Progenitor cell of endocrine pancreas (in vitro differentiated cells): ENCODE data around the gene USP40. TPM values are rescaled to one million over a fixed set of nuclear protein-coding genes. Genes with fewer than 3 reads are reported as not detected.

Experiments used
- DNase-seq: peaks from one replicate; pipeline ENCODE4 v3.0.0; 2021; ENCODE audit warnings: low spot score; ENCODE audit not compliant: unreplicated experiment
- H3K27ac Mint-ChIP-seq: 2 replicates; pipeline ENCODE4 v1.8.0; 2021; ENCODE audit warnings: mild to moderate bottlenecking, moderate library complexity, mixed read lengths
- H3K27me3 Mint-ChIP-seq: 2 replicates; pipeline ENCODE4 v1.8.0; 2021; ENCODE audit warnings: mixed read lengths
- H3K36me3 Mint-ChIP-seq: 2 replicates; pipeline ENCODE4 v1.8.0; 2022; ENCODE audit warnings: mixed read lengths; ENCODE audit not compliant: insufficient read depth
- H3K4me1 Mint-ChIP-seq: 2 replicates; pipeline ENCODE4 v1.8.0; 2021; ENCODE audit warnings: low read depth, mixed read lengths
- H3K4me3 Mint-ChIP-seq: 2 replicates; pipeline ENCODE4 v1.8.0; 2021; ENCODE audit warnings: low read depth, mild to moderate bottlenecking, moderate library complexity, mixed read lengths
- H3K9me3 Mint-ChIP-seq: 2 replicates; pipeline ENCODE4 v1.8.0; 2021; ENCODE audit warnings: low read depth, mixed read lengths
- total RNA-seq: library from RNA; stranded (reverse); gene quantifications from 2 replicates; pipeline ENCODE4 v1.2.1, GENCODE V29; 2021
- TF ChIP-seq, protein P1 (sequence below): fragments of 200-600 bp; sonication (generic); IDR thresholded peaks from one replicate; pipeline ENCODE4 v1.5.0; 2021; ENCODE audit warnings: antibody characterized with exemption, mild to moderate bottlenecking; ENCODE audit not compliant: unreplicated experiment

The USP40 gene
- total RNA-seq, 1 donor from 2014 or later, result 36.9 TPM

DNA sequence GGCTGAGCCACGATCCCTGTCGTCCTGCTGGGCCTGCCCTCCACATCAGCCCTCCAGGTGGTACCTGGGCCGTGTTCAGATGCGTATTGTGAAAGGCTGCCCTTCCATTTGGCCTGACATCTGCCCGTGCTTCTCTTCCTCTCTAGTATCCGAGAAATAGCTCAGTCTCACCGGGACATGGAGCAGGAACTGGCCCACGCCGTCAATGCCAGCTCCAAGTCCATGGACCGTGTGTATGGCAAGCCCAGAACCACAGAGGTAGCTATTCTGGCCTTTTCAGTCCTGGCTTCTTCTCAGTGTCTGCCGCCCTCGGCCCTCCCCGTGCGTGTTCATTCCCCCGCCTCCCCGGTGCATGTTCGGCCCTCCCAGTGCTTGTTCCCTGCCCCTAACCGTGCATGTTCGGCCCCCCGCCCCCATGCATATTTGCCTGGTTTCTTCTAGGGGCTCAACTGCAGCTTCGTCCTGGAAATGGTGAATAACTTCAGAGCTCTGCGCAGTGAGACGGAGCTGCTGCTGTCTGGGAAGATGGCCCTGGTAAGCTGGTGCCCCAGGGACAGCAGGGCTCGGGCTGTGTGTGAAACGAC, 104.3 kb downstream of the USP40 start:
- TF ChIP-seq, protein P1, sequence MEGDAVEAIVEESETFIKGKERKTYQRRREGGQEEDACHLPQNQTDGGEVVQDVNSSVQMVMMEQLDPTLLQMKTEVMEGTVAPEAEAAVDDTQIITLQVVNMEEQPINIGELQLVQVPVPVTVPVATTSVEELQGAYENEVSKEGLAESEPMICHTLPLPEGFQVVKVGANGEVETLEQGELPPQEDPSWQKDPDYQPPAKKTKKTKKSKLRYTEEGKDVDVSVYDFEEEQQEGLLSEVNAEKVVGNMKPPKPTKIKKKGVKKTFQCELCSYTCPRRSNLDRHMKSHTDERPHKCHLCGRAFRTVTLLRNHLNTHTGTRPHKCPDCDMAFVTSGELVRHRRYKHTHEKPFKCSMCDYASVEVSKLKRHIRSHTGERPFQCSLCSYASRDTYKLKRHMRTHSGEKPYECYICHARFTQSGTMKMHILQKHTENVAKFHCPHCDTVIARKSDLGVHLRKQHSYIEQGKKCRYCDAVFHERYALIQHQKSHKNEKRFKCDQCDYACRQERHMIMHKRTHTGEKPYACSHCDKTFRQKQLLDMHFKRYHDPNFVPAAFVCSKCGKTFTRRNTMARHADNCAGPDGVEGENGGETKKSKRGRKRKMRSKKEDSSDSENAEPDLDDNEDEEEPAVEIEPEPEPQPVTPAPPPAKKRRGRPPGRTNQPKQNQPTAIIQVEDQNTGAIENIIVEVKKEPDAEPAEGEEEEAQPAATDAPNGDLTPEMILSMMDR, result no peak
- Mint-ChIP-seq H3K27ac (no peak overlapping the region), H3K27me3 (no peaks in the 10 kb centered on the region), H3K4me3 (no peak overlapping the region), H3K4me1 (no peaks in the 10 kb centered on the region), H3K9me3 (no peaks in the 10 kb centered on the region), H3K36me3 (peaks cover 24% of the 10 kb centered on the region)
- no peak for DNase-seq

DNA sequence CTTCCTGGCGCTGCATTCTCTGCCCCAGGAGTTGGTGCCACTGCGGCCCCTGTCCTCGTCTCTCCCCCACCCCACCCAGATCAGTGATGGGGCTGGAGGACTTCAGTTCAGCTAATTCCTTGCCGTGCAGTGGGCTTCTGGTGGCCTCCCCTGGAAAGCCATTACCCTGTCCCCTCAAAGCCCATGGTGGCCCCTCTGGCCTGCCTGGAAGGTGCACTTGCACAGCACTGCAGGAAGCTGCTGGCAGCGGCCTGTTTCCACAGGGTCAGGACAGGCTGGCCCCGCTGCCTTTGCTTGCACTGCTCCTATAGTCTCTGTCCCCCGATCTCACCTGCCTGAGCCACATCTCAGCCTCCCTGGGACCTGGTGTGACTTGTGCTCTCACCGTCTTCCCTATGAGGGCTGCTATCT, 105.1 kb downstream of the USP40 start:
- no peak for DNase-seq
- TF ChIP-seq, protein P1, result no peak
- Mint-ChIP-seq H3K4me3 (no peak overlapping the region), H3K36me3 (peaks cover 26% of the 10 kb centered on the region), H3K27me3 (no peaks in the 10 kb centered on the region), H3K27ac (peak overlapping the region; percentile 65), H3K9me3 (no peaks in the 10 kb centered on the region), H3K4me1 (no peaks in the 10 kb centered on the region)

DNA sequence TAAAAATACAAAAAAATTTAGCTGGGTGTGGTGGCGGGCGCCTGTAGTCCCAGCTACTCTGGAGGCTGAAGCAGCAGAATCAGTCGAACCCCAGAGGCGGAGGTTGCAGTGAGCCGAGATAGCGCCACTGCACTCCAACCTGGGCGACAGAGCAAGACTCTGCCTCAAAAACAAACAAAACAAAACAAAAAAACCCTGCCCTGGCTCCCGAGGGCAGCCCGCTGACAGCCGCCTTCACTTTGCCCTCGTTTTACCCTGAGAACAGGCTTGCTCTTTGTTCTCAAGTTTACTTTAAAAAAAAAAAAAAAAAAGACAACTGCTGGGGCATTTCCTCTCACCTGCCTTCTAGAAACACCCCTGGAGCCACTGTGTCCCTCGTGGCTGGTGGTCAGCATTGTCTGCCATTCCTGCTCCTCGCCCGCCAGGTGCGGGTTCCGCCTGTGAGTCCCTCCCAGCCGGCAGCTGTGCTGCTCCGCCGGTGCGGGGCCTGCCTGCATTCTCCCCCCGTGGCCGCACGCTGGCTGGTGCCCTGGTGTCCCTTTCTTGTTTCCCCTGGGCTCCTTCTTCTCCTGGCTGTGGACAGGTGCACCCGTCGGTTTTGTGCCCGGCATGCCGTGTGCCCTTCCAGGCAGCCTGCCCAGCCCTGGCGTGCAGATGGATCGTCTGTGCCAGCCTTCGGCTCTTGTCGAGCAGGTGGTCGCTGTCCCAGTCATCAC, 105.7 kb downstream of the USP40 start:
- Mint-ChIP-seq H3K27ac (no peak overlapping the region), H3K4me1 (no peaks in the 10 kb centered on the region), H3K27me3 (no peaks in the 10 kb centered on the region), H3K4me3 (no peak overlapping the region), H3K36me3 (peaks cover 22% of the 10 kb centered on the region), H3K9me3 (no peaks in the 10 kb centered on the region)
- TF ChIP-seq, protein P1, result no peak
- DNase-seq, result no peak

DNA sequence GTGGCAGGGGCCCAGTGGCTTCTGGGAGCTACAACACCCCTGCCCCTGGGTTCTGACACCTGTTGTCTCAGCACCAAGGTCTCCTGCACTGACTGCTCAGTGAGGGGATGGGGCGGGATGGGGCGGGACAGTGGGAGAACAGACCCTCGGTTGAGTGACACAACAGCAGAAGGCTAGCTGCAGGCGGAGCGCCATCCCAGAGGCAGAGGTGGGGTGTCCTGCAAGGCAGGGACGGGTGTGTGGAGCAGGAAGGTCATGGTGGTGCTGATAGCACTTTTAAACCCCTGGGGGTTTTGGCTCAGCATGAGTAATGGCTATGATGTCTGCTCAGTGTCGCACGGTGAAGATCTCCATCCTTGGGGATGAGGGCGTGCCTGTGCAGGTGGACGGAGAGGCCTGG, 107.2 kb downstream of the USP40 start:
- H3K36me3 Mint-ChIP-seq, result peaks cover 22% of the 10 kb centered on the region
- no peak overlapping the region for H3K27ac Mint-ChIP-seq
- no peaks in the 10 kb centered on the region for H3K9me3 Mint-ChIP-seq
- no peak overlapping the region for H3K4me3 Mint-ChIP-seq
- TF ChIP-seq, protein P1, result no peak
- H3K27me3 Mint-ChIP-seq, result no peaks in the 10 kb centered on the region
- no peak for DNase-seq
- H3K4me1 Mint-ChIP-seq, result no peaks in the 10 kb centered on the region

DNA sequence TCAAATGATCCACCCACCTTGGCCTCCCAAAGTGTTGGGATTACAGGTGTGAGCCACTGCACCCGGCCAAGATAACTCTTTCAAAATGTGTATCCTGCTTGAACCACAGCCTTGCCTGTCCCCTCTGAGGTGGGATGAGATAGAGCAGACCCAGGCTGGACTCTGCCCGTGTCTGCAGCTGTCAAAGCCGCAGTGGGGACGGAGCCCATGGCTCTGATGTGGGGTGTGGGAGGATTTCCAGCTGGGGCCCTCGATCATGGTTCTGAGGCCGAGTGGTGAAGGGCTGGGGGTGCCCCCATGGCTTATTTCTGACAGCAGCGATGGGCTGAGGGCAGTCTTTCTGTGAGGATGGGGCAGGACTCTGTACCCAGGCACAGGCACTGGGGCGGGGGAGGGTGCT, 107.8 kb downstream of the USP40 start:
- TF ChIP-seq, protein P1, result no peak
- Mint-ChIP-seq H3K27me3 (no peaks in the 10 kb centered on the region), H3K27ac (no peak overlapping the region), H3K9me3 (no peaks in the 10 kb centered on the region), H3K4me3 (no peak overlapping the region), H3K4me1 (no peaks in the 10 kb centered on the region), H3K36me3 (peaks cover 22% of the 10 kb centered on the region)
- no peak for DNase-seq
